GM12865 (cell line): ENCODE results near the gene KCNIP4.

Experiments used
- DNase-seq: peaks from one replicate; pipeline ENCODE4 v3.0.0; 2010; ENCODE audit warnings: low read depth
- H3K4me3 ChIP-seq: 2 replicates; pipeline ENCODE4 v1.5.1; 2011; ENCODE audit warnings: mild to moderate bottlenecking, low read depth, low read length, control low read depth
- CTCF ChIP-seq: IDR thresholded peaks from 2 replicates; pipeline ENCODE4 v1.5.1; 2011; ENCODE audit warnings: low read length, control low read depth, low read depth, inconsistent platforms; ENCODE audit not compliant: insufficient read depth; ENCODE audit errors: missing control alignments

The KCNIP4 gene

GRCh38 chr4:21901831-21902230 is 46.7 kb downstream of the KCNIP4 start:
- DNase-seq: no peak
- H3K4me3 ChIP-seq: no peak overlapping the region
- no peak for TF ChIP-seq CTCF

GRCh38 chr4:21901281-21901680 is 47.3 kb downstream of the KCNIP4 start:
- no peak overlapping the region for H3K4me3 ChIP-seq
- TF ChIP-seq CTCF: no peak
- no peak for DNase-seq

- no peak for DNase-seq
- no peak overlapping the region for H3K4me3 ChIP-seq
- no peak for TF ChIP-seq CTCF
Measured at GRCh38 chr4:21900211-21900610, 48.4 kb downstream of the KCNIP4 start.

DNA sequence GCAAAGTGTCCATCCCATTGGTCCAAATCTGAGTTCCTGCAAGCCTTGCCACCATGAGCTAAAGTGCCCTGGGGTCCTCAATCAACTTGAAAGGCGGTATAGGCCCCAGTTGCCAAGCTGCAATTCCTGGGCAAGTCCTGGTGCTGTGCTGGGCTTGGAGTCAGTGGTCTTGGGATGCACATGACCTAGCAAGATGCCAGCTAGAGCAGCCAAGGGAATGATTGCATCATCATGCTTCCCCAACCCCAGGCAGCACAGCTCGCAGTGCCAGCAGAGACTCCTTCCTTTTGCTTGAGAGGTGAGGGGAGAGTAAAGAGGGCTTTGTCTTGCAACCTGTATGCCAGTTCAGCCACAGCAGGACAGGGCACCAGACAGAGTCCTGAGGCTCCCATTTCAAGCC is 50.5 kb downstream of the KCNIP4 start:
- no peak for TF ChIP-seq CTCF
- no peak for DNase-seq
- H3K4me3 ChIP-seq: no peak overlapping the region

- H3K4me3 ChIP-seq: no peak overlapping the region
- no peak for TF ChIP-seq CTCF
- DNase-seq: no peak
Measured at GRCh38 chr4:21896767-21897166, 51.8 kb downstream of the KCNIP4 start.

- no peak for DNase-seq
- no peak for TF ChIP-seq CTCF
- no peak overlapping the region for H3K4me3 ChIP-seq
Measured at GRCh38 chr4:21893136-21893535, 55.4 kb downstream of the KCNIP4 start.

- DNase-seq: no peak
- TF ChIP-seq CTCF: no peak
- no peak overlapping the region for H3K4me3 ChIP-seq
Measured at GRCh38 chr4:21890231-21890630, 58.3 kb downstream of the KCNIP4 start.
